Panc1 (cell line): Measurements from ENCODE around the gene FOXF2.

Experiments used
- POLR2AphosphoS5 ChIP-seq: IDR thresholded peaks from 2 replicates; pipeline ENCODE4 v1.6.1; 2012; ENCODE audit warnings: mild to moderate bottlenecking, low read depth, low read length, moderate library complexity
- TF ChIP-seq, protein P1 (sequence below): fragments of 450-650 bp; IDR thresholded peaks from 2 replicates; pipeline ENCODE4 v1.5.1; 2017; ENCODE audit warnings: mild to moderate bottlenecking
- TF ChIP-seq, protein P2 (sequence below), 2 experiments: IDR thresholded peaks; 2 replicates each; pipeline ENCODE4 v1.6.1; 2011 to 2012; ENCODE audit warnings: low read depth in 2 of 2, control low read depth in 1 of 2, low read length in 1 of 2, mild to moderate bottlenecking in 1 of 2, moderate library complexity in 1 of 2; ENCODE audit not compliant: insufficient read depth in 1 of 2

DNA sequence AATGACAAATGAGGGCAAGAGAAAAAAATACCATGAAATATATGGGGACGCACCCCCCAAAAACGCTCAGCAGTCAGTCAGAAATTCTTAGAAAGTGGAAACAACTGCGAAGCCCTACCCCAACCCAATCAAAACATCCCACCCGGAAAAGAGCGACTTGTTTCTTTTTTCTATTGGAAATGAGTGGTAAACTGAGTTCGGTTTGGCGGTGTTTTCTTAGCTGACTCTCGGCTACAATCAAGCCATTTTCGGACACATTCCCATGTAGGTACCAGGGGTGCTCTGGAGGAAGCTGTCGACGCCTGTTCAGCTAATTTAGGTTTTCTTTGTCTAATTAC, 1.9 kb upstream of the FOXF2 start:
- TF ChIP-seq, protein P1, sequence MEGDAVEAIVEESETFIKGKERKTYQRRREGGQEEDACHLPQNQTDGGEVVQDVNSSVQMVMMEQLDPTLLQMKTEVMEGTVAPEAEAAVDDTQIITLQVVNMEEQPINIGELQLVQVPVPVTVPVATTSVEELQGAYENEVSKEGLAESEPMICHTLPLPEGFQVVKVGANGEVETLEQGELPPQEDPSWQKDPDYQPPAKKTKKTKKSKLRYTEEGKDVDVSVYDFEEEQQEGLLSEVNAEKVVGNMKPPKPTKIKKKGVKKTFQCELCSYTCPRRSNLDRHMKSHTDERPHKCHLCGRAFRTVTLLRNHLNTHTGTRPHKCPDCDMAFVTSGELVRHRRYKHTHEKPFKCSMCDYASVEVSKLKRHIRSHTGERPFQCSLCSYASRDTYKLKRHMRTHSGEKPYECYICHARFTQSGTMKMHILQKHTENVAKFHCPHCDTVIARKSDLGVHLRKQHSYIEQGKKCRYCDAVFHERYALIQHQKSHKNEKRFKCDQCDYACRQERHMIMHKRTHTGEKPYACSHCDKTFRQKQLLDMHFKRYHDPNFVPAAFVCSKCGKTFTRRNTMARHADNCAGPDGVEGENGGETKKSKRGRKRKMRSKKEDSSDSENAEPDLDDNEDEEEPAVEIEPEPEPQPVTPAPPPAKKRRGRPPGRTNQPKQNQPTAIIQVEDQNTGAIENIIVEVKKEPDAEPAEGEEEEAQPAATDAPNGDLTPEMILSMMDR: no peak
- TF ChIP-seq, protein P2, sequence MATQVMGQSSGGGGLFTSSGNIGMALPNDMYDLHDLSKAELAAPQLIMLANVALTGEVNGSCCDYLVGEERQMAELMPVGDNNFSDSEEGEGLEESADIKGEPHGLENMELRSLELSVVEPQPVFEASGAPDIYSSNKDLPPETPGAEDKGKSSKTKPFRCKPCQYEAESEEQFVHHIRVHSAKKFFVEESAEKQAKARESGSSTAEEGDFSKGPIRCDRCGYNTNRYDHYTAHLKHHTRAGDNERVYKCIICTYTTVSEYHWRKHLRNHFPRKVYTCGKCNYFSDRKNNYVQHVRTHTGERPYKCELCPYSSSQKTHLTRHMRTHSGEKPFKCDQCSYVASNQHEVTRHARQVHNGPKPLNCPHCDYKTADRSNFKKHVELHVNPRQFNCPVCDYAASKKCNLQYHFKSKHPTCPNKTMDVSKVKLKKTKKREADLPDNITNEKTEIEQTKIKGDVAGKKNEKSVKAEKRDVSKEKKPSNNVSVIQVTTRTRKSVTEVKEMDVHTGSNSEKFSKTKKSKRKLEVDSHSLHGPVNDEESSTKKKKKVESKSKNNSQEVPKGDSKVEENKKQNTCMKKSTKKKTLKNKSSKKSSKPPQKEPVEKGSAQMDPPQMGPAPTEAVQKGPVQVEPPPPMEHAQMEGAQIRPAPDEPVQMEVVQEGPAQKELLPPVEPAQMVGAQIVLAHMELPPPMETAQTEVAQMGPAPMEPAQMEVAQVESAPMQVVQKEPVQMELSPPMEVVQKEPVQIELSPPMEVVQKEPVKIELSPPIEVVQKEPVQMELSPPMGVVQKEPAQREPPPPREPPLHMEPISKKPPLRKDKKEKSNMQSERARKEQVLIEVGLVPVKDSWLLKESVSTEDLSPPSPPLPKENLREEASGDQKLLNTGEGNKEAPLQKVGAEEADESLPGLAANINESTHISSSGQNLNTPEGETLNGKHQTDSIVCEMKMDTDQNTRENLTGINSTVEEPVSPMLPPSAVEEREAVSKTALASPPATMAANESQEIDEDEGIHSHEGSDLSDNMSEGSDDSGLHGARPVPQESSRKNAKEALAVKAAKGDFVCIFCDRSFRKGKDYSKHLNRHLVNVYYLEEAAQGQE (IDR thresholded peaks at IDR 0.05; ENCODE audit: insufficient read depth in 1 of 2, low read depth in 2 of 2, low read length in 1 of 2): no peak
- TF ChIP-seq POLR2AphosphoS5: no peak
